ENCODE measurements around the gene CYP1B1. TPM values are rescaled to one million over a fixed set of nuclear protein-coding genes. Genes with fewer than 3 reads are reported as not detected.
"Not testable (repeated sequence)": the region's sequence is repeated elsewhere in the genome, so short reads cannot be mapped to it uniquely, and the experiment has no call there.

CYP1B1 gene
- total RNA-seq (2014; rRNA removed; shearing (Covaris generic)) = 16.3 and 29.9 TPM in 2 replicates

GRCh38 chr2:38075507-38076151 is at the start of gene CYP1B1:
TSS of gene CYP1B1 (minus strand) at chr2:38076151. CDS start at chr2:38075388, 763 bp downstream.
- DNase-seq (ENCODE audit: low spot score) = no peak

- no peak for DNase-seq (ENCODE audit: low spot score)
Observed at GRCh38 chr2:38125007-38125406, 49.1 kb upstream of the CYP1B1 start.

- no peak for DNase-seq (ENCODE audit: low spot score)
Observed at GRCh38 chr2:38123911-38124310, 48.0 kb upstream of the CYP1B1 start.

GRCh38 chr2:38122344-38122743 is 46.4 kb upstream of the CYP1B1 start:
- DNase-seq (ENCODE audit: low spot score) = no peak

- no peak for DNase-seq (ENCODE audit: low spot score)
Observed at GRCh38 chr2:38121481-38121880, 45.5 kb upstream of the CYP1B1 start.

GRCh38 chr2:38120829-38121228 is 44.9 kb upstream of the CYP1B1 start:
- DNase-seq (ENCODE audit: low spot score) = no peak

- DNase-seq (ENCODE audit: low spot score) = no peak
Observed at GRCh38 chr2:38120264-38120592, 44.3 kb upstream of the CYP1B1 start.

- no peak for DNase-seq (ENCODE audit: low spot score)
Observed at GRCh38 chr2:38116762-38117161, 40.8 kb upstream of the CYP1B1 start.

- DNase-seq (ENCODE audit: low spot score) = peak; percentile 11
Observed at GRCh38 chr2:38115216-38116032, 39.5 kb upstream of the CYP1B1 start.

- no peak for DNase-seq (ENCODE audit: low spot score)
Observed at GRCh38 chr2:38113981-38114708, 38.2 kb upstream of the CYP1B1 start.

- DNase-seq (ENCODE audit: low spot score) = no peak
Observed at GRCh38 chr2:38113051-38113450, 37.1 kb upstream of the CYP1B1 start.

- not testable (repeated sequence) for DNase-seq (ENCODE audit: low spot score)
Observed at GRCh38 chr2:38111350-38111749, 35.4 kb upstream of the CYP1B1 start.

GRCh38 chr2:38109732-38110181 is 33.8 kb upstream of the CYP1B1 start:
- no peak for DNase-seq (ENCODE audit: low spot score)

- DNase-seq (ENCODE audit: low spot score) = no peak
Observed at GRCh38 chr2:38108907-38109731, 33.2 kb upstream of the CYP1B1 start.

GRCh38 chr2:38107738-38108410 is 31.9 kb upstream of the CYP1B1 start:
- DNase-seq (ENCODE audit: low spot score) = no peak

- DNase-seq (ENCODE audit: low spot score) = peak; percentile 35
Observed at GRCh38 chr2:38106405-38107094, 30.6 kb upstream of the CYP1B1 start.

- DNase-seq (ENCODE audit: low spot score) = no peak
Observed at GRCh38 chr2:38105922-38106321, 30.0 kb upstream of the CYP1B1 start.

- DNase-seq (ENCODE audit: low spot score) = no peak
Observed at GRCh38 chr2:38104598-38104997, 28.6 kb upstream of the CYP1B1 start.

GRCh38 chr2:38100328-38100727 is 24.4 kb upstream of the CYP1B1 start:
- no peak for DNase-seq (ENCODE audit: low spot score)
